Neural crest cell (in vitro differentiated cells): ENCODE measurements around the gene SORCS2. TPM values are rescaled to one million over a fixed set of nuclear protein-coding genes. Genes with fewer than 3 reads are reported as not detected.

Source experiments
- DNase-seq: peaks from one replicate; pipeline ENCODE4 v3.0.0; 2021; ENCODE audit warnings: low read depth, mixed read lengths, low spot score
- H3K27ac Mint-ChIP-seq: one replicate; pipeline ENCODE4 v1.8.0; 2021; ENCODE audit warnings: mild to moderate bottlenecking, mixed read lengths; ENCODE audit not compliant: unreplicated experiment
- H3K27me3 Mint-ChIP-seq: 2 replicates; pipeline ENCODE4 v1.8.0; 2021; ENCODE audit warnings: low read depth, mild to moderate bottlenecking, mixed read lengths
- H3K36me3 Mint-ChIP-seq: 2 replicates; pipeline ENCODE4 v1.8.0; 2021; ENCODE audit warnings: low read depth, mild to moderate bottlenecking, mixed read lengths
- H3K4me1 Mint-ChIP-seq: 2 replicates; pipeline ENCODE4 v1.8.0; 2021; ENCODE audit warnings: mixed read lengths
- H3K4me3 Mint-ChIP-seq: one replicate; pipeline ENCODE4 v1.8.0; 2021; ENCODE audit warnings: mild to moderate bottlenecking, mixed read lengths
- H3K9me3 Mint-ChIP-seq: 2 replicates; pipeline ENCODE4 v1.8.0; 2021; ENCODE audit warnings: mixed read lengths
- CTCF ChIP-seq: fragments of 200-600 bp; sonication (generic); conservative IDR thresholded peaks from 2 replicates; pipeline ENCODE4 v1.5.0; 2021; ENCODE audit warnings: antibody characterized with exemption, mild to moderate bottlenecking
- total RNA-seq: library from RNA; stranded (reverse); gene quantifications from 2 replicates; pipeline ENCODE4 v1.2.1, GENCODE V29; 2021

SORCS2 gene
- total RNA-seq, 1 donor from 2014 or later: 1.1 TPM

GRCh38 chr4:7532043-7532442 lies 339.7 kb downstream of the SORCS2 start:
- Mint-ChIP-seq H3K36me3 (no peaks in the 10 kb centered on the region), H3K27me3 (no peaks in the 10 kb centered on the region), H3K27ac (no peak overlapping the region), H3K4me3 (no peak overlapping the region), H3K4me1 (peaks cover 7% of the 10 kb centered on the region), H3K9me3 (no peaks in the 10 kb centered on the region)
- no peak for DNase-seq
- no peak for TF ChIP-seq CTCF

- no peak overlapping the region for H3K27ac Mint-ChIP-seq
Measured at GRCh38 chr4:7533267-7533666, 340.9 kb downstream of the SORCS2 start.

GRCh38 chr4:7535094-7535493 lies 342.8 kb downstream of the SORCS2 start:
- no peaks in the 10 kb centered on the region for H3K36me3 Mint-ChIP-seq
- H3K9me3 Mint-ChIP-seq: no peaks in the 10 kb centered on the region
- no peaks in the 10 kb centered on the region for H3K27me3 Mint-ChIP-seq
- no peak overlapping the region for H3K27ac Mint-ChIP-seq
- no peaks in the 10 kb centered on the region for H3K4me1 Mint-ChIP-seq
- no peak for DNase-seq
- no peak for TF ChIP-seq CTCF
- no peak overlapping the region for H3K4me3 Mint-ChIP-seq

More at GRCh38 chr4:7533267-7533666, 340.9 kb downstream of the SORCS2 start:
- H3K9me3 Mint-ChIP-seq: no peaks in the 10 kb centered on the region
- no peak for DNase-seq
- no peaks in the 10 kb centered on the region for H3K27me3 Mint-ChIP-seq
- no peak for TF ChIP-seq CTCF
- H3K4me1 Mint-ChIP-seq: peaks cover 7% of the 10 kb centered on the region
- H3K36me3 Mint-ChIP-seq: no peaks in the 10 kb centered on the region
- H3K4me3 Mint-ChIP-seq: no peak overlapping the region

GRCh38 chr4:7535619-7536018 lies 343.3 kb downstream of the SORCS2 start:
- no peaks in the 10 kb centered on the region for H3K27me3 Mint-ChIP-seq
- H3K4me3 Mint-ChIP-seq: no peak overlapping the region
- no peak overlapping the region for H3K27ac Mint-ChIP-seq
- H3K9me3 Mint-ChIP-seq: no peaks in the 10 kb centered on the region
- no peaks in the 10 kb centered on the region for H3K4me1 Mint-ChIP-seq
- TF ChIP-seq CTCF: no peak
- H3K36me3 Mint-ChIP-seq: no peaks in the 10 kb centered on the region
- no peak for DNase-seq

GRCh38 chr4:7536876-7537275 lies 344.5 kb downstream of the SORCS2 start:
- Mint-ChIP-seq H3K9me3 (no peaks in the 10 kb centered on the region), H3K27ac (no peak overlapping the region), H3K4me1 (no peaks in the 10 kb centered on the region), H3K27me3 (no peaks in the 10 kb centered on the region), H3K4me3 (no peak overlapping the region), H3K36me3 (no peaks in the 10 kb centered on the region)
- DNase-seq: no peak
- TF ChIP-seq CTCF: no peak
